Measurements from ENCODE around the gene PRMT7. TPM values are rescaled to one million over a fixed set of nuclear protein-coding genes. Genes with fewer than 3 reads are reported as not detected.

PRMT7 gene
- total and polyA plus RNA-seq, 4 experiments from 2014 or later: 28.3 to 104 (median 64.5) TPM

- Mint-ChIP-seq H3K4me3 (peak overlapping the region in 4 of 8 donors; percentile 15 to 67 (median 40)), H3K27ac (peak overlapping the region in 4 of 7 donors; percentile 4 to 42 (median 32)), H3K4me1 (peaks cover 20 to 59% (median 42%) of the 10 kb centered on the region in 4 donors), H3K36me3 (no peaks in the 10 kb centered on the region), H3K9me3 (no peaks in the 10 kb centered on the region), H3K27me3 (no peaks in the 10 kb centered on the region)
- ChIA-PET POLR2A (ENCODE audit: partially characterized antibody) (interaction anchor here (1.6 kb wide), 1 partner anchor 49 kb away, joined by 6 read pairs; no protein-coding TSS in a partner anchor), CTCF (ENCODE audit: partially characterized antibody) (interaction anchor here (0.7 to 4.1 kb wide), 10 partner anchors 10 to 151 kb away, joined by 3 to 14 read pairs (median 3); no protein-coding TSS in a partner anchor)
- H3K4me3 ChIP-seq (ENCODE audit: low read length in 2 of 2): no peak overlapping the region
- H3K27ac ChIP-seq (ENCODE audit: low read depth, low read length): no peak overlapping the region
- peaks cover 53% of the 10 kb centered on the region for H3K4me1 ChIP-seq (ENCODE audit: insufficient read depth, low read length)
- intact Hi-C loops (cut with micrococcal nuclease): no loop called here
- no peaks in the 10 kb centered on the region for H3K27me3 ChIP-seq (ENCODE audit: insufficient read depth, low read length)
- H3K36me3 ChIP-seq (ENCODE audit: insufficient read depth, low read length): no peaks in the 10 kb centered on the region
- DNase-seq: peak in 1 of 5 donors; percentile 11
- no peaks in the 10 kb centered on the region for H3K9me3 ChIP-seq (ENCODE audit: control insufficient read depth in 1 of 2, low read length in 2 of 2)
These were observed 58.3 kb downstream of the PRMT7 start for GRCh38 chr16:68369168-68369567.

- H3K4me1 Mint-ChIP-seq: peaks cover 20 to 51% (median 36%) of the 10 kb centered on the region in 4 donors
- intact Hi-C loops (cut with micrococcal nuclease): no loop called here
- H3K36me3 ChIP-seq (ENCODE audit: insufficient read depth, low read length): no peaks in the 10 kb centered on the region
These were observed 59.1 kb downstream of the PRMT7 start for GRCh38 chr16:68369697-68370580.

GRCh38 chr16:68370581-68371275 is 59.9 kb downstream of the PRMT7 start:
- ChIA-PET POLR2A (ENCODE audit: partially characterized antibody) (interaction anchor here (0.6 to 1.2 kb wide), 5 partner anchors 15 to 152 kb away, joined by 3 to 4 read pairs (median 3); no protein-coding TSS in a partner anchor), CTCF (ENCODE audit: partially characterized antibody) (interaction anchor here (1.6 to 4.1 kb wide), 2 partner anchors 139 to 140 kb away, joined by 3 to 14 read pairs; no protein-coding TSS in a partner anchor)
- peaks cover 20 to 45% (median 32%) of the 10 kb centered on the region in 4 donors for H3K4me1 Mint-ChIP-seq
- no peak overlapping the region for H3K27ac ChIP-seq (ENCODE audit: low read depth, low read length)
- no peaks in the 10 kb centered on the region for H3K27me3 ChIP-seq (ENCODE audit: insufficient read depth, low read length)
- H3K4me1 ChIP-seq (ENCODE audit: insufficient read depth, low read length): peaks cover 46% of the 10 kb centered on the region
- H3K36me3 Mint-ChIP-seq: no peaks in the 10 kb centered on the region
- intact Hi-C loops (cut with micrococcal nuclease): no loop called here
- no peaks in the 10 kb centered on the region for H3K9me3 ChIP-seq (ENCODE audit: control insufficient read depth in 1 of 2, low read length in 2 of 2)
- no peaks in the 10 kb centered on the region for H3K36me3 ChIP-seq (ENCODE audit: insufficient read depth, low read length)
- H3K4me3 Mint-ChIP-seq: peak overlapping the region in 6 of 8 donors; percentile 32 to 72 (median 50)
- DNase-seq: peak; percentile 29 to 37 (median 35)
- H3K9me3 Mint-ChIP-seq: no peaks in the 10 kb centered on the region
- H3K27ac Mint-ChIP-seq: peak overlapping the region in 2 of 7 donors; percentile 36 to 59
- no peak overlapping the region for H3K4me3 ChIP-seq (ENCODE audit: low read length in 2 of 2)
- H3K27me3 Mint-ChIP-seq: no peaks in the 10 kb centered on the region

More at GRCh38 chr16:68369697-68370580, 59.1 kb downstream of the PRMT7 start:
- H3K4me3 Mint-ChIP-seq: peak overlapping the region in 7 of 8 donors; percentile 8 to 72 (median 49)
- peak overlapping the region in 4 of 7 donors; percentile 4 to 59 (median 33) for H3K27ac Mint-ChIP-seq
- H3K4me3 ChIP-seq (ENCODE audit: low read length in 2 of 2): no peak overlapping the region
- ChIA-PET CTCF (ENCODE audit: partially characterized antibody) (interaction anchor here (0.7 to 4.1 kb wide), 6 partner anchors 14 to 151 kb away, joined by 3 to 14 read pairs (median 3); no protein-coding TSS in a partner anchor), POLR2A (ENCODE audit: partially characterized antibody) (interaction anchor here (0.6 to 1.6 kb wide), 5 partner anchors 26 to 152 kb away, joined by 3 to 6 read pairs (median 3); no protein-coding TSS in a partner anchor)
- no peaks in the 10 kb centered on the region for H3K36me3 Mint-ChIP-seq
- no peaks in the 10 kb centered on the region for H3K9me3 ChIP-seq (ENCODE audit: control insufficient read depth in 1 of 2, low read length in 2 of 2)
- H3K27me3 Mint-ChIP-seq: no peaks in the 10 kb centered on the region
- H3K27ac ChIP-seq (ENCODE audit: low read depth, low read length): no peak overlapping the region
- no peaks in the 10 kb centered on the region for H3K27me3 ChIP-seq (ENCODE audit: insufficient read depth, low read length)
- DNase-seq: peak in 3 of 5 donors; percentile 19 to 44 (median 24)
- no peaks in the 10 kb centered on the region for H3K9me3 Mint-ChIP-seq
- H3K4me1 ChIP-seq (ENCODE audit: insufficient read depth, low read length): peaks cover 47% of the 10 kb centered on the region

- no peak overlapping the region for H3K27ac ChIP-seq (ENCODE audit: low read depth, low read length)
- no peak for DNase-seq
- Mint-ChIP-seq H3K27ac (no peak overlapping the region), H3K27me3 (no peaks in the 10 kb centered on the region), H3K4me3 (no peak overlapping the region), H3K9me3 (no peaks in the 10 kb centered on the region), H3K4me1 (peaks cover 18 to 41% (median 31%) of the 10 kb centered on the region in 4 donors), H3K36me3 (no peaks in the 10 kb centered on the region)
- no peaks in the 10 kb centered on the region for H3K9me3 ChIP-seq (ENCODE audit: control insufficient read depth in 1 of 2, low read length in 2 of 2)
- CTCF ChIA-PET (ENCODE audit: partially characterized antibody): interaction anchor here (1.6 kb wide), 1 partner anchor 139 kb away, joined by 3 read pairs; no protein-coding TSS in a partner anchor
- H3K4me1 ChIP-seq (ENCODE audit: insufficient read depth, low read length): peaks cover 46% of the 10 kb centered on the region
- intact Hi-C loops (cut with micrococcal nuclease): no loop called here
- no peaks in the 10 kb centered on the region for H3K36me3 ChIP-seq (ENCODE audit: insufficient read depth, low read length)
- POLR2A ChIA-PET (ENCODE audit: partially characterized antibody): interaction anchor here (1.2 kb wide), 1 partner anchor 15 kb away, joined by 3 read pairs; no protein-coding TSS in a partner anchor
- no peaks in the 10 kb centered on the region for H3K27me3 ChIP-seq (ENCODE audit: insufficient read depth, low read length)
- H3K4me3 ChIP-seq (ENCODE audit: low read length in 2 of 2): no peak overlapping the region
These were observed 60.4 kb downstream of the PRMT7 start for GRCh38 chr16:68371276-68371651.

- Mint-ChIP-seq H3K9me3 (no peaks in the 10 kb centered on the region), H3K4me3 (peak overlapping the region in 1 of 8 donors; percentile 57), H3K36me3 (no peaks in the 10 kb centered on the region), H3K27me3 (no peaks in the 10 kb centered on the region), H3K4me1 (peaks cover 18 to 41% (median 31%) of the 10 kb centered on the region in 4 donors), H3K27ac (peak overlapping the region in 2 of 7 donors; percentile 42 to 62)
- no peak overlapping the region for H3K4me3 ChIP-seq (ENCODE audit: low read length in 2 of 2)
- DNase-seq: peak in 1 of 5 donors; percentile 24
- H3K36me3 ChIP-seq (ENCODE audit: insufficient read depth, low read length): no peaks in the 10 kb centered on the region
- H3K9me3 ChIP-seq (ENCODE audit: control insufficient read depth in 1 of 2, low read length in 2 of 2): no peaks in the 10 kb centered on the region
- ChIA-PET CTCF (ENCODE audit: partially characterized antibody) (interaction anchor here (1.2 to 1.6 kb wide), 2 partner anchors 139 to 149 kb away, joined by 3 read pairs; no protein-coding TSS in a partner anchor), POLR2A (ENCODE audit: partially characterized antibody) (interaction anchor here (0.5 to 1.2 kb wide), 2 partner anchors 16 to 133 kb away, joined by 3 read pairs; no protein-coding TSS in a partner anchor)
- intact Hi-C loops (cut with micrococcal nuclease): no loop called here
- peaks cover 46% of the 10 kb centered on the region for H3K4me1 ChIP-seq (ENCODE audit: insufficient read depth, low read length)
- H3K27ac ChIP-seq (ENCODE audit: low read depth, low read length): no peak overlapping the region
- H3K27me3 ChIP-seq (ENCODE audit: insufficient read depth, low read length): no peaks in the 10 kb centered on the region
These were observed 61.0 kb downstream of the PRMT7 start for GRCh38 chr16:68371706-68372380.

GRCh38 chr16:68372381-68372720 is 61.5 kb downstream of the PRMT7 start:
- H3K4me1 ChIP-seq (ENCODE audit: insufficient read depth, low read length): peaks cover 43% of the 10 kb centered on the region
- DNase-seq: no peak
- no peaks in the 10 kb centered on the region for H3K27me3 ChIP-seq (ENCODE audit: insufficient read depth, low read length)
- CTCF ChIA-PET (ENCODE audit: partially characterized antibody): interaction anchor here (1.2 to 1.6 kb wide), 2 partner anchors 138 to 148 kb away, joined by 3 read pairs; no protein-coding TSS in a partner anchor
- H3K4me3 Mint-ChIP-seq: no peak overlapping the region
- no peaks in the 10 kb centered on the region for H3K36me3 Mint-ChIP-seq
- no peak overlapping the region for H3K4me3 ChIP-seq (ENCODE audit: low read length in 2 of 2)
- H3K9me3 Mint-ChIP-seq: no peaks in the 10 kb centered on the region
- H3K36me3 ChIP-seq (ENCODE audit: insufficient read depth, low read length): no peaks in the 10 kb centered on the region
- peaks cover 15 to 36% (median 29%) of the 10 kb centered on the region in 4 donors for H3K4me1 Mint-ChIP-seq
- POLR2A ChIA-PET (ENCODE audit: partially characterized antibody): interaction anchor here (0.5 kb wide), 1 partner anchor 134 kb away, joined by 3 read pairs; no protein-coding TSS in a partner anchor
- no peak overlapping the region for H3K27ac ChIP-seq (ENCODE audit: low read depth, low read length)
- H3K9me3 ChIP-seq (ENCODE audit: control insufficient read depth in 1 of 2, low read length in 2 of 2): no peaks in the 10 kb centered on the region
- intact Hi-C loops (cut with micrococcal nuclease): no loop called here
- H3K27ac Mint-ChIP-seq: no peak overlapping the region
- H3K27me3 Mint-ChIP-seq: no peaks in the 10 kb centered on the region

Data from CD4-positive, alpha-beta memory T cell (primary cell).